ENCODE measurements around the gene CFAP90. TPM values are rescaled to one million over a fixed set of nuclear protein-coding genes. Genes with fewer than 3 reads are reported as not detected.

CFAP90 gene
- total RNA-seq, 1 donor, result not detected

DNA sequence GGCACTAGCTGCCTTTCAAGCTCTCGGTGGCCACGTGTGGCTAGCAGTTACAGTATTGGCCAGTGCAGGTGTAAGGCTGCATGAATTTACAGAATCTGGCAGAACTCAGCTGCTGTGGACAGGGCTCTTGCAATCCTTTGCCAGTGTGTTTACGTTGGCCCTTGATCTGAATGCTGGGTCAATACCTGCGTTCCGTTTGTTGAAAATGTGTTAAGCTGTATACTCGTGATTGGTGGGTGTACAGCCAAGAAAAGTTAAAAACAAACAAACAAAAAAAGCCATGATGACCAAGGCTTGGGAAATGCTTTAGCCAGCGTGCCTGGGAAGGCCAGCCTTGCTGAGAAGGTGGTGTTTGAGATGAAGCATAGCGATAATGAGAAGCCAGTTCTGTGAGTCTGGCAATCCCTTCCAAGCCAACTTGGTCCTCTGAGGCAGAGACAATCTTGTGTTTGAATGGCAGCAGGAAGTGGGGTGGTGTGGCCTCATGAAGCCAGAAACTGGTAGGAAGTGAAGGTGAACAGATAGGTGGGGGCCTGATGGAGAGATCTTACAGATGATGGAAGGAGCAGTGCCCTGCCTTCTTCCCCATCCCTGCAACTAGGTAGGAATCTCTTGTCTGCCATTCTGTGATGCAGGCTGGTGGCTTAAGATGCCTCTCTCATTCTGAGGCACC is 820 bp upstream of the CFAP90 start:
- no peak overlapping the region for H3K4me3 ChIP-seq (ENCODE audit: low read length)
- no peaks in the 10 kb centered on the region for H3K9me3 ChIP-seq (ENCODE audit: low read depth, low read length)
- peaks cover 46% of the 10 kb centered on the region for H3K27me3 ChIP-seq (ENCODE audit: insufficient read depth, low read length)

GRCh38 chr5:7851240-7851592 is 283 bp upstream of the CFAP90 start:
- no peak overlapping the region for H3K4me3 ChIP-seq (ENCODE audit: low read length)
- peaks cover 46% of the 10 kb centered on the region for H3K27me3 ChIP-seq (ENCODE audit: insufficient read depth, low read length)

More for the DNA sequence above, 820 bp upstream of the CFAP90 start:
- H3K4me1 ChIP-seq (ENCODE audit: insufficient read depth, low read length), result peaks cover 9% of the 10 kb centered on the region

GRCh38 chr5:7849681-7850394 is 1.1 kb downstream of the CFAP90 start:
- H3K4me1 ChIP-seq (ENCODE audit: insufficient read depth, low read length), result peaks cover 9% of the 10 kb centered on the region
- H3K27me3 ChIP-seq (ENCODE audit: insufficient read depth, low read length), result peaks cover 46% of the 10 kb centered on the region
- no peaks in the 10 kb centered on the region for H3K9me3 ChIP-seq (ENCODE audit: low read depth, low read length)
- H3K4me3 ChIP-seq (ENCODE audit: low read length), result no peak overlapping the region

More at GRCh38 chr5:7851240-7851592, 283 bp upstream of the CFAP90 start:
- Histone ChIP-seq H3K4me1 (ENCODE audit: insufficient read depth, low read length) (peaks cover 9% of the 10 kb centered on the region), H3K9me3 (ENCODE audit: low read depth, low read length) (no peaks in the 10 kb centered on the region)

- H3K4me1 ChIP-seq (ENCODE audit: insufficient read depth, low read length), result peaks cover 9% of the 10 kb centered on the region
- H3K4me3 ChIP-seq (ENCODE audit: low read length), result no peak overlapping the region
- peaks cover 42% of the 10 kb centered on the region for H3K27me3 ChIP-seq (ENCODE audit: insufficient read depth, low read length)
- no peaks in the 10 kb centered on the region for H3K9me3 ChIP-seq (ENCODE audit: low read depth, low read length)
These were observed 2.6 kb downstream of the CFAP90 start for GRCh38 chr5:7848296-7848695.

DNA sequence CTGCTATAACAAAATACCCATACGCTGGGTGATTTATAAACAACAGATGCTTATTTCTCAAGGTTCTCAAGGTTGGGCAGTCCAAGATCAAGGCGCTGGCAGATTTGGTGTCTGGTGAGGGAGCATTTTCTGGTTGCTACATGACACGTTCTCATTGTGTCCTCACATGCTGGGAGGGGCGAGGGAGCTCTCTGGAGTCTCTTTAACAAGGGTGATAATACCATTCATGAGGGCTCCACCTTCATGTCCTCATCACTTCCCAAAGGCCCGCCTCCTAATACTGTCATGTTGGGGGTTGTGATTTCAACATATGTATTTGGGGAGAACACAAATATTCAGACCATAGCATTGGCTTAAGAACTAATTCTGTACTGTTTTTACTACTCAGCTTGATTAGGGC is 4.6 kb downstream of the CFAP90 start:
- Histone ChIP-seq H3K9me3 (ENCODE audit: low read depth, low read length) (no peaks in the 10 kb centered on the region), H3K4me3 (ENCODE audit: low read length) (no peak overlapping the region), H3K4me1 (ENCODE audit: insufficient read depth, low read length) (peaks cover 9% of the 10 kb centered on the region), H3K27me3 (ENCODE audit: insufficient read depth, low read length) (peaks cover 30% of the 10 kb centered on the region)

GRCh38 chr5:7845557-7845956 is 5.4 kb downstream of the CFAP90 start:
- Histone ChIP-seq H3K4me3 (ENCODE audit: low read length) (no peak overlapping the region), H3K4me1 (ENCODE audit: insufficient read depth, low read length) (peaks cover 4% of the 10 kb centered on the region), H3K27me3 (ENCODE audit: insufficient read depth, low read length) (peaks cover 25% of the 10 kb centered on the region), H3K9me3 (ENCODE audit: low read depth, low read length) (no peaks in the 10 kb centered on the region)

DNA sequence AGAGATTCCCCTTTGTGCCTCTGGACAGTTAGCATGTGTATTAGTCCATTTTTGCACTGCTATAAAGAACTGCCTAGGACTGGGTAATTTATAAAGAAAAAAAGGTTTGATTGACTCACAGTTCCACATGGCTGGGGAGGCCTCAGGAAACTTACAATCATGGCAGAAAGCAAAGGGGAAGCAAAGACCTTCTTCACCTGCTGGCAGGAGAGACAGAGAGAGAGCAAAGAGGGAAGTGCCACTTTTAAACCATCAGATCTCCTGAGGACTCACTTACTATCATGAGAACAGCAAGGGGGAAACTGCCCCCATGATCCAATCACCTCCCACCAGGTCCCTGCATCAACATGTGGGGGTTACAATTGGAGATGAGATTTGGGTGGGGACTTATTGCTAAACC is 6.0 kb downstream of the CFAP90 start:
- Histone ChIP-seq H3K27me3 (ENCODE audit: insufficient read depth, low read length) (peaks cover 24% of the 10 kb centered on the region), H3K9me3 (ENCODE audit: low read depth, low read length) (no peaks in the 10 kb centered on the region), H3K4me1 (ENCODE audit: insufficient read depth, low read length) (peaks cover 4% of the 10 kb centered on the region), H3K4me3 (ENCODE audit: low read length) (no peak overlapping the region)

DNA sequence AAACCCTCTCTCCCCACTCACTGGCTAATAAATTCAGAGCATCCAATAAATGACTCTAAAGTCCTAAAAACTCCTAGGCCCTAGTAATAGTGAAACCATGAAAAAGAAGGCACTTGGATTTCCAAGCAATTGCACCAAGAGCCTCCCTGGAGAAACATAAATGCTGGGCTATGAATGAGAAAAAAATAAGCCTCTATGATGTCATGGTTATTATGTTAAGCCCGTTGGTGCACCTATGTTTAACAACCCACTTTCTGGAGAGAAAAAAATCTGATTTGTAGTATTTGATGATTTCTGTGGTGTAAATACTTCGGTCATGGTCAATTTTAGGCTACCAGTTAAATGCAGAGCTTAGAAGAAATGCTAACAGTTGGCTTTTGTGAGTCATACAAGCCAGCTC is 8.4 kb downstream of the CFAP90 start:
- Histone ChIP-seq H3K4me1 (ENCODE audit: insufficient read depth, low read length) (no peaks in the 10 kb centered on the region), H3K4me3 (ENCODE audit: low read length) (no peak overlapping the region), H3K9me3 (ENCODE audit: low read depth, low read length) (no peaks in the 10 kb centered on the region), H3K27me3 (ENCODE audit: insufficient read depth, low read length) (peaks cover 2% of the 10 kb centered on the region)

DNA sequence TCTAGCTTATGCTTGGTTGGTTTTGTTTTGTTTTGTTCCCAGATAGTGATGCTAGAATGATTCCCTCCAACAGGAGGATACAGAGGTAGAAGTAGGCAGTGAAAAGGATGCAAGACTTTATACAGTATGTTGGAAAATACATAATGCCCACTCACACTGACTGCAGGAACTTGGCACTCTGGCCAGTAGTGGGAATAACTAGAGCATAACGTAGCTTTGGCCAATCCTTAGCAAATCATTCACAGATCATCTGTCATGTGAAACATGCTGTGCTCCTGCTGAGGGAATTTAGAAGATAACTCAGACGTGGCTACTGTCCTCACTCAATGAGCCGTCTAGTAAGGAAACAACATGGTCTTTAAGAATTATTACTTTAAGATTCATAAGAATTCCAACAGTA is 13.5 kb downstream of the CFAP90 start:
- Histone ChIP-seq H3K4me1 (ENCODE audit: insufficient read depth, low read length) (no peaks in the 10 kb centered on the region), H3K9me3 (ENCODE audit: low read depth, low read length) (no peaks in the 10 kb centered on the region), H3K4me3 (ENCODE audit: low read length) (no peak overlapping the region), H3K27me3 (ENCODE audit: insufficient read depth, low read length) (peaks cover 4% of the 10 kb centered on the region)

DNA sequence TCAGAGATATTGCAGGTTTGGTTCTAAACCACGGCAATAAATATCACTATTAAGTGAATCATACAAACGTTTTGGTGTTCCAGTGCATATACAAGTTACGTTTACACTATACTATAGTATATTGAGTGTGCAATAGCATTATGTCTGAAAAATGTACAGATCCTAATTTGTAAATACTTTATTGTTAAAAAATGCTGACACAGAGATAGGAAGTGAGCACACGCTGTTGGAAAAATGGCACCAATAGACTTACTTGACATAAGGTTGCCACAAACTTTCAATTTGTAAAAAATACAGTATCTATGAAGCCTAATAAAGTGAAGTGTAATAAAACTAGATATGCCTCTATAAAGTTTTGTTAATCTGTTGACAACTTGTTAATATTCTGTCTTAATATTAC is 16.0 kb downstream of the CFAP90 start:
- Histone ChIP-seq H3K4me1 (ENCODE audit: insufficient read depth, low read length) (no peaks in the 10 kb centered on the region), H3K4me3 (ENCODE audit: low read length) (no peak overlapping the region), H3K9me3 (ENCODE audit: low read depth, low read length) (no peaks in the 10 kb centered on the region), H3K27me3 (ENCODE audit: insufficient read depth, low read length) (peaks cover 4% of the 10 kb centered on the region)

GRCh38 chr5:7828269-7828668 is 22.7 kb downstream of the CFAP90 start:
- Histone ChIP-seq H3K9me3 (ENCODE audit: low read depth, low read length) (no peaks in the 10 kb centered on the region), H3K4me1 (ENCODE audit: insufficient read depth, low read length) (no peaks in the 10 kb centered on the region), H3K27me3 (ENCODE audit: insufficient read depth, low read length) (no peaks in the 10 kb centered on the region), H3K4me3 (ENCODE audit: low read length) (no peak overlapping the region)

- Histone ChIP-seq H3K4me1 (ENCODE audit: insufficient read depth, low read length) (no peaks in the 10 kb centered on the region), H3K4me3 (ENCODE audit: low read length) (no peak overlapping the region), H3K9me3 (ENCODE audit: low read depth, low read length) (no peaks in the 10 kb centered on the region), H3K27me3 (ENCODE audit: insufficient read depth, low read length) (no peaks in the 10 kb centered on the region)
These were observed 23.3 kb downstream of the CFAP90 start for GRCh38 chr5:7827610-7828009.

DNA sequence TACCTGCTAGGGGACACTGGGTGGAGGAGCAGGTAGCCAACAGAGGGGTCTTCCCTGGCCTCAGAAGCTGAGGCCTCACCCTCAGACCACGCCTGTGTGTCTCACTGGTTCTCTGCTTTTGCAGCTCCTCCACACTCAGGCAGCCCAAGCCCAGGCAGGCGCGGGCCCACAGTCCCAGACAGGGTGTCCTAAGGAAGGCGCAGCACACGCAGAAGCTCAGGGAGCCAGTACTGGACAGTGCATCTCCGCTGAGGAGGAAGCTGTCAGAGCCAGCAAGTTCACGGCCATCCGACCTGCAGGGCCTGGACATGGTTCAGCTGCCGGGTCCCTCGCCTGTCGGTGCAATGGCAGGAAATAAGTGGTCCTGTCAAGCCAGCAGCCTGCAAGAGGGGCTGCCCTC is 25.3 kb downstream of the CFAP90 start:
- Histone ChIP-seq H3K4me1 (ENCODE audit: insufficient read depth, low read length) (no peaks in the 10 kb centered on the region), H3K4me3 (ENCODE audit: low read length) (no peak overlapping the region), H3K9me3 (ENCODE audit: low read depth, low read length) (no peaks in the 10 kb centered on the region), H3K27me3 (ENCODE audit: insufficient read depth, low read length) (no peaks in the 10 kb centered on the region)

DNA sequence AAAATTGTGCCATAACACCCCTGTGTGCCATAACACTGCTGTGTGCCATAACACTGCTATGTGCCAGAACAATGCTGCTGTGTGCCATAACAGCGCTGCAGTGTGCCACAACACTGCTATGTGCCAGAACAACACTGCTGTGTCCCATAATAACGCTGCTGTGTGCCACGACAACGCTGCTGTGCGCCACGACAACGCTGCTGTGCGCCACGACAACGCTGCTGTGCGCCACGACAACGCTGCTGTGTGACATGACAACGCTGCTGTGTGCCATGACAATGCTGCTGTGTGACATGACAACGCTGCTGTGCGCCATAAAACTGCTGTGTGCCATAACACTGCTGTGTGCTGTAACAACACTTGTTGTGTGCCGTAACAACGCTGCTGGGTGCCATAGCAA is 25.9 kb downstream of the CFAP90 start:
- H3K4me1 ChIP-seq (ENCODE audit: insufficient read depth, low read length), result no peaks in the 10 kb centered on the region
- H3K9me3 ChIP-seq (ENCODE audit: low read depth, low read length), result no peaks in the 10 kb centered on the region
- H3K4me3 ChIP-seq (ENCODE audit: low read length), result no peak overlapping the region
- H3K27me3 ChIP-seq (ENCODE audit: insufficient read depth, low read length), result no peaks in the 10 kb centered on the region

GRCh38 chr5:7823594-7823993 is 27.3 kb downstream of the CFAP90 start:
- Histone ChIP-seq H3K4me3 (ENCODE audit: low read length) (no peak overlapping the region), H3K4me1 (ENCODE audit: insufficient read depth, low read length) (no peaks in the 10 kb centered on the region), H3K9me3 (ENCODE audit: low read depth, low read length) (no peaks in the 10 kb centered on the region), H3K27me3 (ENCODE audit: insufficient read depth, low read length) (no peaks in the 10 kb centered on the region)

GRCh38 chr5:7822449-7822848 is 28.5 kb downstream of the CFAP90 start:
- no peaks in the 10 kb centered on the region for H3K4me1 ChIP-seq (ENCODE audit: insufficient read depth, low read length)
- H3K27me3 ChIP-seq (ENCODE audit: insufficient read depth, low read length), result no peaks in the 10 kb centered on the region
- no peaks in the 10 kb centered on the region for H3K9me3 ChIP-seq (ENCODE audit: low read depth, low read length)
- H3K4me3 ChIP-seq (ENCODE audit: low read length), result no peak overlapping the region
